NB4 (cell line): ENCODE data around the gene PAK1.

Experiments
- DNase-seq: peaks from one replicate; pipeline ENCODE4 v3.0.0; 2010; ENCODE audit warnings: low read depth
- H3K4me3 ChIP-seq: one replicate; pipeline ENCODE4 v1.5.1; 2011; ENCODE audit warnings: mild to moderate bottlenecking, low read depth, low read length, moderate library complexity
- MAX ChIP-seq: IDR thresholded peaks from 2 replicates; pipeline ENCODE4 v1.6.1; 2011; ENCODE audit warnings: low read depth, low read length
- MYC ChIP-seq: IDR thresholded peaks from 2 replicates; pipeline ENCODE4 v1.6.1; 2011; ENCODE audit warnings: low read depth, low read length
- POLR2A ChIP-seq: IDR thresholded peaks from 2 replicates; pipeline ENCODE4 v1.6.1; 2011; ENCODE audit warnings: mild to moderate bottlenecking; ENCODE audit not compliant: insufficient read length; ENCODE audit errors: extremely low read depth
- TF ChIP-seq, protein P1 (sequence below): IDR thresholded peaks from one replicate; pipeline ENCODE4 v1.5.1; 2012; ENCODE audit warnings: low read depth, low read length

PAK1 gene

GRCh38 chr11:77374611-77375031 is 99.3 kb downstream of the PAK1 start:
- TF ChIP-seq MYC (no peak), POLR2A (no peak), MAX (no peak)
- TF ChIP-seq, protein P1, sequence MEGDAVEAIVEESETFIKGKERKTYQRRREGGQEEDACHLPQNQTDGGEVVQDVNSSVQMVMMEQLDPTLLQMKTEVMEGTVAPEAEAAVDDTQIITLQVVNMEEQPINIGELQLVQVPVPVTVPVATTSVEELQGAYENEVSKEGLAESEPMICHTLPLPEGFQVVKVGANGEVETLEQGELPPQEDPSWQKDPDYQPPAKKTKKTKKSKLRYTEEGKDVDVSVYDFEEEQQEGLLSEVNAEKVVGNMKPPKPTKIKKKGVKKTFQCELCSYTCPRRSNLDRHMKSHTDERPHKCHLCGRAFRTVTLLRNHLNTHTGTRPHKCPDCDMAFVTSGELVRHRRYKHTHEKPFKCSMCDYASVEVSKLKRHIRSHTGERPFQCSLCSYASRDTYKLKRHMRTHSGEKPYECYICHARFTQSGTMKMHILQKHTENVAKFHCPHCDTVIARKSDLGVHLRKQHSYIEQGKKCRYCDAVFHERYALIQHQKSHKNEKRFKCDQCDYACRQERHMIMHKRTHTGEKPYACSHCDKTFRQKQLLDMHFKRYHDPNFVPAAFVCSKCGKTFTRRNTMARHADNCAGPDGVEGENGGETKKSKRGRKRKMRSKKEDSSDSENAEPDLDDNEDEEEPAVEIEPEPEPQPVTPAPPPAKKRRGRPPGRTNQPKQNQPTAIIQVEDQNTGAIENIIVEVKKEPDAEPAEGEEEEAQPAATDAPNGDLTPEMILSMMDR, result no peak
- no peak overlapping the region for H3K4me3 ChIP-seq
- no peak for DNase-seq

GRCh38 chr11:77374108-77374507 is 99.8 kb downstream of the PAK1 start:
- no peak overlapping the region for H3K4me3 ChIP-seq
- DNase-seq, result no peak
- TF ChIP-seq MAX, result no peak

DNA sequence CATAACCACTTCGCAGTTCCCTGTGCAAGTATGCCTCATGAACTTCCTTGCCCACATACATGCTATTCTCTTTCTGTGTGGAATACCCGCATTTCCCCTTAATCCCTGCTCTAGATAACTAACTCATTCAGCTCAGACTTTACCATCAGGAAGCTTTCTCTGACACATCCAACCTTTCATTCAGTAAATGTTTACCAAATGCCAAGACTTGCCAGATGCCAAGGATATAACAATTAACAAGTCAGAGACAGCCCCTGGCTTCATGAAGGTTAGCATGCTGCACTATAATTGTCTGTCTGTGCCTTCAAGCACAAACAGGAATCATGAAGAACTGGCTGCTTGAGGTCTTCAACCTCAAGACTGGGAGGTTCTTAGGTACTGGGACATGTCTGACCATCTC is 101.2 kb downstream of the PAK1 start:
- no peak overlapping the region for H3K4me3 ChIP-seq
- TF ChIP-seq MYC, result no peak
- TF ChIP-seq, protein P1, result no peak
- no peak for DNase-seq

DNA sequence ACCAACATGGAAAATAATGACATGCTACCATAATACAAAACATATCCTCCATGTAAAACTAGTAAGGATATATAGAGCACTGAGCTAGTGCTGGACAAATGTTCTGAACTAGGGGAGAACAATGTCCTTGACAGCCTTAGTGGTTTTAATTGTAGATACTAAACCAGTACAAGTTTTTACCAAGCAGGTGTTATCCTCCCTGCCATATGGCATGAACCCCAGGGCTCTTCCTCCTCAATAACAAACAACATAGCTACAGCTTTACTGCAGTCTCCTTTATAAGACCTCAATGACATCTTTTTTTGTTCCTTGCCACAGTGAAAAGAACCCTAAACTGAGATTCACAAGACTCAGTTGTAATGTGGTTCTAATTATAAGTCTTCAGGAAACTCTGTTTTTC is 102.2 kb downstream of the PAK1 start:
- TF ChIP-seq MAX (no peak), POLR2A (no peak), MYC (no peak)
- TF ChIP-seq, protein P1, result no peak
- no peak for DNase-seq
- no peak overlapping the region for H3K4me3 ChIP-seq

DNA sequence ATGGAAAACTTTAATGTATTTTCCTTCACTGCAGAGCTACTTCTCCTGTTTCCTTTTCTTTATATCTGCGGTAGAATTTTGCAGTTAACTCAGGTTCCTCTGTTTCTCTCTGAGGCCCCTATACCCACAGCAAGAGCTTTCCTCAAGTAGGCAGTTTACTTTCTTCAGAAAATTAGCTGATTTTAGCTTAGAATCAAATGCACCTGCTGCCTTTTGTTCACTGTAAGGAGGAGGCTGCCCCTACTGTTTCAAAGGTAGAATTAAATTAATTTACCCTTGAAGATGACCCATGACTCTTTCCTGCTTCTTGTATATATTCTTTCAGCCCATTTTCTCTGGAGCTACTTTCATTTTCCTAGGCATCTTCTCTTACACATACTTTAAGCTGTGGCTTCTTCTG is 103.7 kb downstream of the PAK1 start:
- TF ChIP-seq MYC (no peak), POLR2A (no peak), MAX (no peak)
- TF ChIP-seq, protein P1, result no peak
- no peak for DNase-seq
- no peak overlapping the region for H3K4me3 ChIP-seq

GRCh38 chr11:77361184-77361583 is 112.7 kb downstream of the PAK1 start:
- no peak overlapping the region for H3K4me3 ChIP-seq
- DNase-seq, result no peak
- TF ChIP-seq POLR2A (no peak), MYC (no peak), MAX (no peak)
- TF ChIP-seq, protein P1, result no peak
